HCT116 (cell line): ENCODE results near the gene GPR176. TPM values are rescaled to one million over a fixed set of nuclear protein-coding genes. Genes with fewer than 3 reads are reported as not detected.

ENCODE experiments used
- ATAC-seq: fragments of 200-7000 bp; cut with Tn5 transposase; 2 replicates; pipeline ENCODE4 v1.9.1; 2020; ENCODE audit warnings: mild to moderate bottlenecking, moderate library complexity
- BruUV-seq: library from RNA; stranded (reverse); fragments of 400-500 nt; replicated peaks from 2 replicates; lab custom pipeline; 2021; lab: Mats Ljungman, UMichigan
- CTCF ChIA-PET: fragments of 300-600 bp; sonication (Branson Sonifier 250); formaldehyde crosslinking; loops from one replicate; lab custom pipeline; 2021; ENCODE audit warnings: antibody characterized with exemption; lab: Charles Lee
- POLR2A ChIA-PET: fragments of 300-600, 350-600 bp; sonication (Branson Sonifier 250); formaldehyde crosslinking; loops from one replicate; lab custom pipeline; 2021; ENCODE audit warnings: antibody characterized with exemption; lab: Charles Lee
- RAD21 ChIA-PET, 2 experiments: fragments of 300-600 bp; sonication (Branson Sonifier 250); formaldehyde crosslinking; loops; one replicate each; lab custom pipeline; 2023; ENCODE audit warnings: low total read pairs in 2 of 2; ENCODE audit not compliant: uncharacterized antibody in 2 of 2, unreplicated experiment in 2 of 2, low non-redundant PET in 1 of 2; lab: Charles Lee
- DNase-seq: peaks from one replicate; pipeline ENCODE4 v3.0.0-alpha.2; 2010; ENCODE audit warnings: low read depth, low spot score
- H2AFZ ChIP-seq: fragments of 200-600 bp; shearing (Covaris generic), sonication (generic); 2 replicates; pipeline ENCODE4 v1.6.1; 2017; ENCODE audit warnings: low read depth, mixed run types, mixed read lengths, antibody characterized with exemption, low read length; ENCODE audit not compliant: poor library complexity, severe bottlenecking
- H3K27ac ChIP-seq: 2 replicates; pipeline ENCODE4 v1.5.1; 2012; ENCODE audit warnings: low read depth, low read length
- H3K27me3 ChIP-seq: fragments of 200-600 bp; sonication (generic); 2 replicates; pipeline ENCODE4 v1.6.1; 2016; ENCODE audit warnings: mixed run types, low read length, mixed read lengths; ENCODE audit not compliant: insufficient read depth
- H3K36me3 ChIP-seq, 2 experiments: fragments of 200-500 bp in 1 of 2; fragments of 200-600 bp in 1 of 2; sonication (Bioruptor generic) in 1 of 2; sonication (generic) in 1 of 2; 2 replicates each; pipeline versions ENCODE4 v1.5.1 to v1.6.1; 2014 to 2016; ENCODE audit warnings: low read length in 2 of 2, inconsistent platforms in 1 of 2, mixed read lengths in 1 of 2, mixed run types in 1 of 2; ENCODE audit not compliant: insufficient read depth in 2 of 2, control insufficient read depth in 1 of 2
- H3K4me1 ChIP-seq, 2 experiments: fragments of 200-600 bp in 1 of 2; sonication (generic) in 1 of 2; 2 replicates each; pipeline versions ENCODE4 v1.5.1 to v1.6.1; 2012 to 2017; ENCODE audit warnings: low read length in 2 of 2, inconsistent platforms in 1 of 2, mild to moderate bottlenecking in 1 of 2, mixed read lengths in 1 of 2, mixed run types in 1 of 2, moderate library complexity in 1 of 2; ENCODE audit not compliant: insufficient read depth in 2 of 2, control insufficient read depth in 1 of 2
- H3K4me2 ChIP-seq: fragments of 200-600 bp; sonication (generic); 2 replicates; pipeline ENCODE4 v1.6.1; 2017; ENCODE audit warnings: mixed run types, low read length, mixed read lengths
- H3K4me3 ChIP-seq, 2 experiments: fragments of 200-600 bp in 1 of 2; sonication (generic) in 1 of 2; replicated peaks in 1 of 2; 2 replicates each; pipeline ENCODE4 v1.5.1; 2011 to 2016; ENCODE audit warnings: low read length in 2 of 2, control low read depth in 1 of 2, low read depth in 1 of 2, mild to moderate bottlenecking in 1 of 2, mixed read lengths in 1 of 2, mixed run types in 1 of 2
- H3K79me2 ChIP-seq: fragments of 200-600 bp; sonication (generic); 2 replicates; pipeline ENCODE4 v1.6.1; 2017; ENCODE audit warnings: mild to moderate bottlenecking, mixed run types, low read length, moderate library complexity, mixed read lengths; ENCODE audit not compliant: insufficient read depth
- H3K9ac ChIP-seq: fragments of 200-600 bp; sonication (generic); 2 replicates; pipeline ENCODE4 v1.6.1; 2016; ENCODE audit warnings: low read length, mixed read lengths
- H3K9me2 ChIP-seq: fragments of 200-600 bp; sonication (generic), shearing (Covaris generic); 2 replicates; pipeline ENCODE4 v1.6.1; 2017; ENCODE audit warnings: mixed run types, mild to moderate bottlenecking, moderate library complexity; ENCODE audit not compliant: insufficient read depth
- H3K9me3 ChIP-seq, 2 experiments: fragments of 200-500 bp in 1 of 2; fragments of 200-600 bp in 1 of 2; sonication (Bioruptor generic) in 1 of 2; sonication (generic) in 1 of 2; 2 replicates each; pipeline ENCODE4 v1.6.1; 2014 to 2017; ENCODE audit warnings: low read length in 2 of 2, mixed read lengths in 2 of 2, inconsistent platforms in 1 of 2, low read depth in 1 of 2, mild to moderate bottlenecking in 1 of 2, mixed run types in 1 of 2, moderate library complexity in 1 of 2; ENCODE audit not compliant: control insufficient read depth in 1 of 2, insufficient read depth in 1 of 2
- H4K20me1 ChIP-seq: fragments of 200-600 bp; sonication (generic), shearing (Covaris generic); 2 replicates; pipeline ENCODE4 v1.6.1; 2017; ENCODE audit warnings: mixed run types, mild to moderate bottlenecking, moderate library complexity; ENCODE audit not compliant: insufficient read depth
- CEBPB ChIP-seq: IDR thresholded peaks from 2 replicates; pipeline ENCODE4 v1.6.1; 2012; ENCODE audit warnings: low read depth
- EGR1 ChIP-seq: IDR thresholded peaks from 2 replicates; pipeline ENCODE4 v1.6.1; 2012; ENCODE audit warnings: low read depth
- ELF1 ChIP-seq: IDR thresholded peaks from 2 replicates; pipeline ENCODE4 v1.6.1; 2012; ENCODE audit warnings: low read depth, borderline replicate concordance
- EZH2 ChIP-seq: fragments of 200-600 bp; sonication (generic); IDR thresholded peaks from 2 replicates; pipeline ENCODE4 v1.6.1; 2017; ENCODE audit warnings: antibody characterized with exemption, mixed run types
- EZH2phosphoT487 ChIP-seq: fragments of 200-600 bp; IDR thresholded peaks from 2 replicates; pipeline ENCODE4 v1.6.1; 2018; ENCODE audit warnings: antibody characterized with exemption, borderline replicate concordance
- JUND ChIP-seq: IDR thresholded peaks from 2 replicates; pipeline ENCODE4 v1.6.1; 2012
- POLR2AphosphoS5 ChIP-seq: IDR thresholded peaks from 2 replicates; pipeline ENCODE4 v1.6.1; 2011; ENCODE audit warnings: mild to moderate bottlenecking, low read depth, low read length, moderate library complexity
- RAD21 ChIP-seq: IDR thresholded peaks from 2 replicates; pipeline ENCODE4 v1.6.1; 2012; ENCODE audit warnings: low read depth, mild to moderate bottlenecking
- SIN3A ChIP-seq: IDR thresholded peaks from 2 replicates; pipeline ENCODE4 v1.6.1; 2012; ENCODE audit warnings: low read depth
- SP1 ChIP-seq: IDR thresholded peaks from 2 replicates; pipeline ENCODE4 v1.6.1; 2012; ENCODE audit warnings: low read depth
- ZBTB33 ChIP-seq: IDR thresholded peaks from 2 replicates; pipeline ENCODE4 v1.6.1; 2011; ENCODE audit warnings: mild to moderate bottlenecking, low read length, moderate library complexity; ENCODE audit not compliant: insufficient replicate concordance; ENCODE audit errors: extremely low read depth
- ZFX ChIP-seq: fragments of 450-650 bp; IDR thresholded peaks from 2 replicates; pipeline ENCODE4 v1.6.1; 2017
- ZNF274 ChIP-seq: fragments of 200-500 bp; sonication (Bioruptor generic); IDR thresholded peaks from 2 replicates; pipeline ENCODE4 v1.6.1; 2014; ENCODE audit warnings: mild to moderate bottlenecking, low read depth, low read length, inconsistent platforms
- intact Hi-C: fragments of 100-400 bp; cut with micrococcal nuclease; formaldehyde crosslinking; loops from 2 replicates; pipeline ENCODE4 v1.10.0; 2022
- total RNA-seq: library from RNA; stranded (reverse); gene quantifications from one replicate; pipeline ENCODE4 v1.2.1, GENCODE V29; 2021; ENCODE audit not compliant: unreplicated experiment
- TF ChIP-seq, protein P1 (sequence below): IDR thresholded peaks from 2 replicates; pipeline ENCODE4 v1.6.1; 2012

Gene GPR176
- total RNA-seq, 1 experiment from 2014 or later = 1.7 TPM

DNA sequence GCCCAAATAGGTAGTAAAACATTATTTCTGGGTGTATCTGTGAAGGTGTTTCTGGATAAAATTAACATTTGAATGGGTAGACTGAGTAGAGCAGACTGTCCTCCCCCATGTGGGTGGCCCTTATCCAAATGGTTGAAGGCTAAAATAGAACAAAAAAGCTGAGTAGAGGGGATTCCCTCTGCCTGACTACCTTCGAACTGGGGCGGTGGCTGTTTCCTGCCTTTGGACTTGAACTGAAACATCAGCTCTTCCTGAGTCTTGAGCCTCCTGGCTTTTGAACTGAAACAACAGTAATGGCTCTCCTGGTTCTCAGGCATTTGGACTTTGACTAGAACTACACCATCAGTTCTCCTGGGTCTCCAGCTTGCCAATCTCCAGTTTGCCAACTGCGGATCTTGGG is 4.4 kb upstream of the GPR176 start:
- DNase-seq (no peak), ATAC-seq (no peak)
- no TSS peak for BruUV-seq
- Histone ChIP-seq H3K27ac (no peak overlapping the region), H3K36me3 (no peaks in the 10 kb centered on the region), H3K4me3 (no peak overlapping the region), H4K20me1 (no peaks in the 10 kb centered on the region), H3K79me2 (no peaks in the 10 kb centered on the region), H3K9me2 (no peaks in the 10 kb centered on the region), H3K4me2 (no peak overlapping the region), H3K9ac (no peak overlapping the region), H3K27me3 (no peaks in the 10 kb centered on the region), H3K9me3 (no peaks in the 10 kb centered on the region), H2AFZ (peak overlapping the region; percentile 14), H3K4me1 (peaks cover 6 to 26% of the 10 kb centered on the region in 2 experiments; a peak in 3 of 4 replicates)
- TF ChIP-seq, protein P1, sequence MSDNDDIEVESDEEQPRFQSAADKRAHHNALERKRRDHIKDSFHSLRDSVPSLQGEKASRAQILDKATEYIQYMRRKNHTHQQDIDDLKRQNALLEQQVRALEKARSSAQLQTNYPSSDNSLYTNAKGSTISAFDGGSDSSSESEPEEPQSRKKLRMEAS = no peak
- no peak for TF ChIP-seq SIN3A
- no peak for TF ChIP-seq EZH2phosphoT487
- TF ChIP-seq POLR2AphosphoS5 = no peak
- no peak for TF ChIP-seq JUND
- no peak for TF ChIP-seq CEBPB
- no peak for TF ChIP-seq ELF1
- no peak for TF ChIP-seq EZH2
- no peak for TF ChIP-seq ZNF274
- no peak for TF ChIP-seq ZBTB33
- TF ChIP-seq EGR1 = no peak
- TF ChIP-seq SP1 = no peak
- no peak for TF ChIP-seq RAD21
- no peak for TF ChIP-seq ZFX
- ChIA-PET CTCF (no interaction called here), POLR2A (no interaction called here), RAD21 (interaction anchor here in 1 of 2 experiments (0.7 kb wide), 1 partner anchor 248 kb away, joined by 3 read pairs; no protein-coding TSS in a partner anchor)
- intact Hi-C loops = no loop called here
